Middle frontal gyrus (tissue), 1 donor: ENCODE results near the gene GGN.
"Not testable (repeated sequence)": the region's sequence is repeated elsewhere in the genome, so short reads cannot be mapped to it uniquely, and the experiment has no call there.

Experiments
- DNase-seq: peaks from one replicate; pipeline ENCODE4 v3.0.0-alpha.2; 2015; ENCODE audit warnings: low spot score; ENCODE audit errors: extremely low spot score

The GGN gene

GRCh38 chr19:38386971-38387549 lies 774 bp downstream of the GGN start:
- DNase-seq = no peak

GRCh38 chr19:38386300-38386970 lies 1.4 kb downstream of the GGN start:
- no peak for DNase-seq

GRCh38 chr19:38385804-38386257 lies 2.0 kb downstream of the GGN start:
- no peak for DNase-seq

DNA sequence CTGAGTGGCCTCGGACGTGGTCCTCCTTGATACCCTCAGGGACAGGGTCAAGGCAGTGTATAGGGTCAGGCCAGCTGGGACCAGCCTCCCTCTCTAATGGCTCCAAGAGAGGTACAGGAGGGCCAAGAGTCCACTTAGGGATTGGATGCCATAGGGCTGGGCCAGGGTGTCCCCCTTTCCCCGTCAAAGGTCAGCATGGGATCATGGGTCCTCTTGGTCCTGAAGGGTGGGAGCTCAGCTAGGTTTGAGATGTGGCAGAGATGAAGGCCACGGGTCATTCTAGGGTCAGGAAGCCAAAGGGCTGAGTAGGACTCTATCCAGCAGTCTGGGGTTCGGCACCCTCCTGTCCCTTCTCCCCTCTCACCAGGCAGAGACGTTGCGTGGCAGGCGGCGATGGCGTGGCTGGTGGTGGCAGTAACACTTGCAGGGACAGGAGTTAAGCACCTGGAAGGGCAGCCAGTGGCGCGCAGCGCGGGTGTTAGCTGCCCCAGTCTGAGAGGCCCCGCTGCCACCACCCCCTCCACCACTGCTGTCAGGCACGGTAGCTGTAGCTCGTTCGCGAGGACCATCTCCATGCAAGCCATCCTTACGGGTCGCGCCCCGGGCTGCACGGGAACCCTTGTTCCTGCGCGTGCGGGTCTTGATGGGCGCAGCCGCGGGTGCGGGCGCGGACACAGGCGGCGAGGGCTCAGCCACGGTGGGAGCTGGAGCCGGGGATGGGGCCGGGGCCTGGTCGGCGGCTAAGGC lies 2.6 kb downstream of the GGN start:
- DNase-seq = no peak

DNA sequence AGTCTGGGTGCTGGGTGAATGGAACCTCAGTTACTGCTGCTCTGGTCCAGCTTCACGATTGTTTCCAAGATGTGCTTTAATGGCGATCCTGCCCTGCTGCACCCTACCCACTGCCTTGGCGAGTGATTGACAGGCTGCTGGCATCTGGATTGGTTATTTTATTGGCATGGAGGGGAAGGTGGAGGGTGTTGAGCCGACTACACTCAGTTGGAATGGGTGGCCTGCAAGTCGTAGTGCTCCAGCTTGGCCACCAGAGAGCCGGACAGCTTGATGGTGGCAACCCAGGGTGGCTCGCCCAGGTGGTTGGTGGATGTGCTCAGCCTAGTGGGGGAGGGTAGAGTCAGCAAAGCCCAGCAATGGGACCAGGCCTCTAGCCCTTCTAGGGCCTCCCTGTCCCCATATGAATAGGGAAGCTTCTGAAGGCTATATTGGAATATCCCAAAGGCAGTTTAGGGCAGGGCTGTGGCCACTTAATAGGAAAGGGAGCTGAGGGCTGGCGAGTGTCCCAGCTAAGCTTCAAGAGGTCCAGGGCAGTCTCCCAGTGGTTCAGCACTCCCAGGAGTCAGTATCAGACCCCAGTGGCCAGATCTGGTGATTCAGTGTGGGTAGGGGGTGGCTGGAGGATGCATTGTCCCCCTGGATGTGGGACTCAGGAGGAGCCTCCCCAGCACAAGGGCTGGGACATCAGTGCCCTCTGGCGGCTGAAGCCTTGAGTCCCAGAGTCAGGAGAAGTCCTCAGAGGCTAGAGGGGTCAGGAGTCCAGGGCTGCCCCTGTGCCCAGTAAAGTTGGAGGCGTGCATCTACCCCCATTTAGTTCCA lies 3.4 kb downstream of the GGN start:
- no peak for DNase-seq

DNA sequence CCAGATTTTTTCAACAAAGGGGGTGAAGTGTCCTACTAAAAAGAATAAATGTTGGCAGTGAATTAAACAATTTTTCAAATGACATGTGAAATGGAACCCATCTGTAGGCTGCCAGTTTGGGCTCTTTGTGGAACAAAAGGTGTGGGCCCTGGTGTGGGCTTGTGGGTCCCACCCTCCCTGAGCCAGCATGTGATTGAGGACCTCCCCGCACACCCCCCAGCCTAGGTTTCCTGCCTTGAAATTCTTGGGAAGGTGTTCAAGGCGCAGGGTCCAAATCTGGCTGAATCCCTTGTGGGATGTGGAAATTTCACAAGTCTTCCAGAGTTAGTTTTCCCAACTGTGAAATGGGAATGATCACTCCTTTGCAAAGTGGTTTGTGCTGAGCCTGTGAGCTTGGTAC lies 4.1 kb downstream of the GGN start:
- DNase-seq = no peak

- DNase-seq = no peak
Measured at GRCh38 chr19:38383184-38383583, 4.7 kb downstream of the GGN start.

GRCh38 chr19:38381138-38381537 lies 6.7 kb downstream of the GGN start:
- no peak for DNase-seq

- no peak for DNase-seq
Measured at GRCh38 chr19:38378866-38379265, 9.0 kb downstream of the GGN start.

- no peak for DNase-seq
Measured at GRCh38 chr19:38377052-38377451, 10.8 kb downstream of the GGN start.

DNA sequence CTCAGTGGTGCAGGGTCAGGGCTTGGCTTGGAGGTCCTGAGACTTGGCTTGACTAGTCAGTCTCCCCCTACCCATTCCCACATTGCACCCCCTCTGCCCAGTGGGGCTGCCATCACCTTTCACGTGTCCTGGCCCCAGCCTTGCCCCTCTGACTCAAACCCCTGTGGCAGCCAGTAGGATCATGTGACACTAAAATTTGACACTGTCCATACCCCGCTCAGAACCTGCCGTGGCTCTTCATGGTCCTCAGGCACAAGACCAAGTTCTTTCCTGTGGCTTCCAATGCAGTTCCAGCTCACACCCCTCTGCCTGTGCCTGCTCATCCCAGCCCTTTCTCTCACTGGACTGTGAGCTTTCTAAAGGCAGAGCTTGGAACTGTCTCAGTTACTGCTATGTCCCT lies 11.3 kb downstream of the GGN start:
- DNase-seq = no peak

GRCh38 chr19:38375748-38376147 lies 12.1 kb downstream of the GGN start:
- DNase-seq = no peak

GRCh38 chr19:38375098-38375493 lies 12.7 kb downstream of the GGN start:
- DNase-seq = no peak

DNA sequence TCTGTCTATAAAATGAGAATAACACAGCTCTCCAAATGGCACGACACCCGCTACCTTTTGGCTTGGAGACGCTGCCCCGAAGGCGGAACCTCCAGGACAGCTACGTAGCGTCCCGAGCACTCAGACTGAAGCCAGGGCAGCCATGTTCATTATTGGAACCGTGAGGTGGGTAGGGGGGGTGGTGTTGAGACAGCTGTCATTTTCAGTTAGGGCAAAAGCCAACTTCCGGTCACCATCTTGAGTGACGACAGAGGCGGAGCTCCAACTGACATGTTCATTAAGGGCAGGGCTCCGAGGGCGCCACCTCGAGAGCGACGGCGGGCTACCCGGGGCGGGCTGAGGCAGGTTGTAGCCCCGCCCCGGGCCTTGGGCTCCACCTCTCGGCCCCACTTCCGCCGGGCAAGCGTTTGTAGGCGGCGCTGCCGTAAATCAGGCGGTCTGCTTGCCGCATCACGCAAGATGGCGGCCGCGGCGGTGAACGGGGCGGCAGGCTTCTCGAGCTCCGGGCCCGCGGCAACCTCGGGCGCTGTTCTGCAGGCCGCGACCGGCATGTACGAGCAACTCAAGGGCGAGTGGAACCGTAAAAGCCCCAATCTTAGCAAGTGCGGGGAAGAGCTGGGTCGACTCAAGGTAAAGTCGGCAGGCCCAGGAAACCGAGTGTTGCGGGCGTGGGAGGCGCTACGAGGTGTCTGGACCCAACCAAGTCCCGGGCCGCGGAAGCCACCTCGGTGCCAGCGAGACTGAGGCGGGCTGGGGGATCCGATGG lies 13.3 kb downstream of the GGN start, which contains the start of gene PSMD8:
PSMD8 (plus strand) TSS at position 240 of the 766 bp plus-strand sequence; CDS start at position 271, 31 bp downstream.
- DNase-seq = peak; percentile 97

GRCh38 chr19:38373907-38374331 lies 13.9 kb downstream of the GGN start:
- DNase-seq = no peak

GRCh38 chr19:38371081-38371480 lies 16.8 kb downstream of the GGN start:
- no peak for DNase-seq

DNA sequence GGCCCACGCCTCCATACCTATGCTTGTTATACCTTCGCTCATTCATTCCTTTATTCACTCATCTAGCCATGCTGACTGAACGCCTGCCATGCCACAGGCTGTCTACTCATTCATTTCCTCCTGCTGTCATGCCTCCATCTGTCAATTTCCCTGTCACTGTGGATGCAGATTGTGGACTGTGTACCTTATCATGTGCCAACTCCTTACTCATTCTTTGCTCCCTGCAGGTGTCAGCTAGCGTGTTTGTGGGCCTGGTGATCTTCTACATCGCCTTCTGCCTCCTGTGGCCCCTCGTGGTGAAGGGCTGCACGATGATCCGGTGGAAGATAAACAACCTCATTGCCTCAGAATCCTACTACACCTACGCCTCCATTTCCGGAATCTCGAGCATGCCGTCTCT lies 17.5 kb downstream of the GGN start:
- DNase-seq = no peak

DNA sequence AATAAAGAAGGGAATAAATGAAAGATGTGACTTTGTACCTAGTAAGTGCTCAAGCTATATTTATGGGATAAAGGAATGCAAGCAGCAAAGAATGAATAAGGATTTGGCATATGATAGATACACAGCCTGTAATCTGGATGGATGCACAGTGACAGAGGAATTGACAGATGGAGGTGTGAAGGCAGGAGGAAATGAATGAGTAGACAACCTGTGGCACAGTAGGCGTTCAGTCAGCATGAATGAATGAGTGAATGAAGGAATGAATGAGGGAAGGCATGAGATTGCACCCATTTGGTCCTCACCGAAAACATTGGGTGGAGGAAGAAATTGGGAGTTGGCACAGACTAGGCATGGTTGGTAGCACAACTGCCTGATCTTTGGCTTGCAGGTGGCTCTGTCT lies 18.2 kb downstream of the GGN start:
- no peak for DNase-seq

DNA sequence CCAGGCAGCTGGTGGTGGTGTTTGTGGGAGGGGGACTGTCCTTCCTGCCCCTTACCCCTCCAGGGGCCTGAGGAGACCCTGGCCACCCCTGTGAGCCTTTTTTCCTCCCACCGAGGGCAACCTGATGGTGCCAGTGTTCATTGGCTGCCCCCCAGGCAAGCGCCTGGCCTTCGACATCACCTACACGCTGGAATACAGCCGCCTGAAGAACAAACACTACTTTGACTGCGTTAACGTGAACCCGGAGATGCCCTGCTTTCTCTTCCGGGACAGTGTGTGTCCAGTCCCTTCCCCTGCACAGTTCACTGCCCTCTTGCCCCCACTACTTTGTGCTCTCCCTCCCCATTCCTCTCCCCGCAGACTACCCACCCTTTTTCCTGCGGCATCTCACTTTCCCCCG lies 20.8 kb downstream of the GGN start:
- no peak for DNase-seq

GRCh38 chr19:38362946-38363688 lies 24.7 kb downstream of the GGN start:
- DNase-seq = not testable (repeated sequence)
